ENCODE results near the gene SRGAP2C.
"Not testable (repeated sequence)": the region's sequence is repeated elsewhere in the genome, so short reads cannot be mapped to it uniquely, and the experiment has no call there.

- not testable (repeated sequence) for TF ChIP-seq CTCF (IDR thresholded peaks at IDR 0.05; ENCODE audit: extremely low read depth in 1 of 2, insufficient read depth in 1 of 2, low read depth in 1 of 2, low read length in 2 of 2); POLR2A (IDR thresholded peaks at IDR 0.05; ENCODE audit: low read depth, low read length); EZH2 (IDR thresholded peaks at IDR 0.05; ENCODE audit: borderline replicate concordance, low read depth, low read length, severe bottlenecking); GATA2 (IDR thresholded peaks at IDR 0.05; ENCODE audit: insufficient read depth, insufficient read length, low read depth, low read length); FOS (IDR thresholded peaks at IDR 0.05; ENCODE audit: borderline replicate concordance, insufficient read depth, low read length)
These were observed 200.4 kb downstream of the SRGAP2C start for GRCh38 chr1:121385162-121385561.
